NCI-H2081 (cell line): ENCODE measurements around the gene WIPF3.
A peak's percentile ranks its signal among the peaks of the same experiment; 100 is the strongest.
"Not testable (repeated sequence)": the region's sequence is repeated elsewhere in the genome, so short reads cannot be mapped to it uniquely, and the experiment has no call there.

Source experiments
- DNase-seq, 2 experiments: peaks; one replicate each; lab custom pipeline; 2025; lab: John Stamatoyannopoulos, UW

Gene WIPF3

DNA sequence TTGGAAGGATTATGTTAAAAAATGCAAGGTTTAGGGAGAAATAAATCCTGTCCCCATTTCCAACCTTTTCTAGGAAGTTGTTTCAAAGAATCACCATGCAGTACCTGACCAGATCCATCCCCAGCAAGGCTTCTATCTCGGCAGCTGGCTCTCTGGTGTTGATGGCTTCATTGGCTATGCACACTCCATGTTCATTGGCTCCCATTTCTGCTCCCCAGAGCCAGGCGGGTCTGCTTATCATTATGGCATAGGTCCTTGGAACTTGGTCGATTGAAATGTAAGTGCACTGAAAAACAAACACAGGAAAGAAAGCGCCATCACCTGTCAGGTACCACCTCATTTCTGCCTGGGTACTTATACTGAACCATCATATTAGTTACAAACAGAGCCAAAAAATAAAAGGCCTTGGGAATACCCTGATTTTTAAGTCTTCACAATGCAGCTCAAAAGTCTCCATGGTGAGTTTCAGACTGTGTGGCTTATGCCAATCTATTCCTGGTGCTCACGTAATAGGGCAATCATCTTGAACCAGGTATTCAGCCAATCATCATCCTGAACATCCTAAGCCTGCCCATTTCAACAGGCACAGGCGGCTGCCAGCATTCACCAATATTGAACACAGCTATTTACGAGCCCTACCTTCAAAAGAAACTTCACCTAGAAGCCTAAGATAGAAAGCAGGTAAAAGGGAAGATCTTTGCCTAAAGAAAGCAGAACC, 148.9 kb downstream of the WIPF3 start:
- no peak for DNase-seq

DNA sequence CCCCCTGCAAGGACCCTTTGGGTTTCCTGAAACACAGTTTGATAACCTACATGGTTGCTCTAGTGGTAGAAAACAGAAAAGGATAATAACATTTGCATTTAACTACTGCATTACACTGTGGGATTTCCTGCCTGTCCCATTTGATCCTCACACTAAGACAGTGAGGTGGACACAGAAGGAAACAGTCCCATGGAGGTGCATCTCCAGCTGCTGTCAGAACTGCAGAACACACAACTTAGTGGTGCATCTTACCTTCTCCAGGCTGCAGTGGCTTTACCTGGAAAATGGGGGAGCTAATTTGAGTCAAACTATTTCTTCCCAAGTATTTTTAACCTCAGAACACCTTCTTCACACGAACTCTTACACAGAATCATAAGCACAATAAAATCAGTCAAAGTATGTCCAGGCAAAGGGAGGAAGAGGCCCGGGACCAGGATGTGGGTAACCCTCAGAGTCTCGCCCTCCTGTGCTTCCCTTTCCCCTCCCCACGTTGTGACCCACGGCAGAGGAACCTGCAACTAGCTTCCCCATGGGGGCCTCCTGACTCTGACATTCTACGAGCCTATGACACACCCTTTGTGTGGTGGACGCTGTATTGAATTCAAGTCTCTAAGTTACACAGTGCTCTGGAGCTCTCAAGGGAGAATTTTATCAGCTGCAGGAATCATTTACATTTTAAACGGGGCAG, 149.6 kb downstream of the WIPF3 start:
- DNase-seq, result no peak

DNA sequence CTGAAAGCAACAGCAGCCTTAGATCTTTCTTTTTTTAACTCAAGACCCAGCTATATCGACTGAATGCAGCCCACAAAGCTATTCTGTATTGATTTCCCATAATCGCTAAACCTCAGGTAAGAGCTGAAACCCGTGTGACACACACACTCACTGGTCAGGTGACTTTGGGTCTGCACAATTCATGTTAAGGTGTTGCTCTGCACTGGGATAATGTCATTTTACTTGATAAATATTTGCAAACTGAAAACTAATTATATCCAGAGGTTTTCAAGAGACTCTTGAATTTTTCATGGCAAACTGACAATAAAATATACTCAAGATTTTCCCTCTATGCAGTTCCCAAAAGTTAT, 150.2 kb downstream of the WIPF3 start:
- DNase-seq, result no peak

DNA sequence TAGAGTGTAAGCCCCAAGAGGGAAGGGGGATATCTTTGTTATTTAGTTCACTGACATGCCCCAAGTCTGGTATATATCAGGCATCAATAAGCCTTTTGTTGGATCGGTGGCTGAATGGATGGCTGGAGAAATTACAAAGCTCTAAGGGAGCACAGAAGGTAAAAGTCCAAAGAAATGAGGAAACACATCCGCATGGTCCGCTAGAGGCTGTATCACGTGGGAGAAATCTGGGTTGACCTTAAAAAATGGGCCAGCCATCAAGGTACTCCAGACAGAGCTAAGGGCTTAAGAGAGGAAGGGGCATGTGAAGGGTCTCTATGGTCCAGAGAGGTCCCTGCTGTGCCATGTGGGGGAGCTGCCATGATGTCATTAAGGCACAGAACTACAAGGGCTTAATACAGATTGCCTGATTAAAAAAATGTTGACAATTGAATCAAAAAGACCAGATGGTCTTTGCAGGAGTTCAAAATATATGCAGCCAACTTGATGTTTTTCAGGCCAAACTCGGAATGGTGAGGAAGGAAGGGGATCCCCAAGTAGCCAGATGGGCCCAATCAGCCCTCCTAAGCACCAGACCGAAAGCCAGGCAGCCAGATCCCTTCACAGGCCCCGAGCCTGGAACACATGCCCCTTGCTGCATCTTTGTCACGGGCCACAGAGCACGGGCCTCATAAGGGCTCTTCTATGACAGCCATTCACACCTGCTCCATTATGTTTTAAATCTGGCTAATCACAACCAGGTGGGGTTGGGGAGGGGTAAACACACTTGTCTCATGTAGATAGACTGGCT, 151.4 kb downstream of the WIPF3 start:
- DNase-seq, result peak; percentile 23 to 31

DNA sequence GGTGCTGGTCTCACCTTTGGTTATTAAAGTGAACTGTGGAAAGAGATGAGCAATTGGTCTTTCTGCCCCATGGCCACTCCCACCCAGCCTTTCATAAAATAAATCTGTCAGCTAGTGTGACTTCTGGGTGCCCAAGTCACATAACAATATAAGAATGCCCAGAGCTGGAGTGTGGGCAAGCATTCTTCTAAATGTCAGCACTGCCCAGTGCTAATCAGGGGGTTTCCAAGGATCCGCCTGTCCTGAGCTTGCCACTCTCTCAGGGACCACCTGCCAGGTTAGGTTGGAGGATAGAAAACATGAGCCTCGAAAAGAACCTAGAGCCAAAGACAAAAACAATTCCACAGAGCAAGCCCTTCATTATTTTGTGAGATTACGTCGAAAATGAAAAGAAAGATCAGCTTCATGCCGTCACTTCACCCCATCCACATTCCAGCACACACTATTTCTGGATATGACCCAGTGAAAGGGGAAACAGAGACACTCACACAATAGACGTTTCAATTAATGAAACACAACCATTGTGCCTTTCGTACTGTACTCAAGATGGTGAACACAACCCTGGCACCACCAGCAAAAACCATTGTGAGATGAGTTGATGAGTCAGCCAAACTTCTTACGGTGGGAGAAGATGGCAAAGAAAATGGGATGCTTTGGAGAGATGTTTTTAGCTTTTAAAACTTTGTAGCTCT, 152.5 kb downstream of the WIPF3 start:
- DNase-seq, result no peak

DNA sequence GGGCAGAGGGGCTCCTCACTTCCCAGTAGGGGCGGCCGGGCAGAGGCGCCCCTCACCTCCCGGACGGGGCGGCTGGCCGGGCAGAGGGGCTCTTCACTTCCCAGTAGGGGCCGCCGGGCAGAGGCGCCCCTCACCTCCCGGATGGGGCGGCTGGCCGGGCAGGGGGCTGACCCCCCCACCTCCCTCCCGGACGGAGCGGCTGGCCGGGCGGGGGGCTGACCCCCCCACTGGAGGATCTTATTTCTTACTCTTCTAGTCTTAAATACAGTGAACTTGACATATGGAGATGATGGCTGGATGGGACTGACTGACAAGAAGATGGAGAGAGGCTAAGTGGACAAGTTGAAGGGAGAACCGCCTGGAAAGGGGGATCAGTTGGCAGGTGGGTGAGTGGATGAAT, 155.3 kb downstream of the WIPF3 start:
- not testable (repeated sequence) for DNase-seq

DNA sequence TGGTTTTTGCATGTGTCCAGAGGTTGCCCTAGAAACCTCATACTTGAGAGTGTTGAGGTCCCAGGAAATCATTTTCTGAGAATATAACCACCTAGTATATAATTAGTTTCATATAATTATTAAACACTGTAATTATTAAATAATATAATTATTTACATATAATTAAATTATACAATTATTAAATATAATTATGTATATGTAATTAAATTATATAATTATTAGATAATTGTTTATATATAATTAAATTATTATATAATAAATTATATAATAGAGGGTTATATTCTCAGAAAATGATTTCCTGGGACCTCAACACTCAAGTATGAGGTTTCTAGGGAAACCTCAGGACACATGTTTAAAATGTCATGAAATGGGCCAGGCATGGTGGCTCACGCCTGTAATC, 155.7 kb downstream of the WIPF3 start:
- no peak for DNase-seq

DNA sequence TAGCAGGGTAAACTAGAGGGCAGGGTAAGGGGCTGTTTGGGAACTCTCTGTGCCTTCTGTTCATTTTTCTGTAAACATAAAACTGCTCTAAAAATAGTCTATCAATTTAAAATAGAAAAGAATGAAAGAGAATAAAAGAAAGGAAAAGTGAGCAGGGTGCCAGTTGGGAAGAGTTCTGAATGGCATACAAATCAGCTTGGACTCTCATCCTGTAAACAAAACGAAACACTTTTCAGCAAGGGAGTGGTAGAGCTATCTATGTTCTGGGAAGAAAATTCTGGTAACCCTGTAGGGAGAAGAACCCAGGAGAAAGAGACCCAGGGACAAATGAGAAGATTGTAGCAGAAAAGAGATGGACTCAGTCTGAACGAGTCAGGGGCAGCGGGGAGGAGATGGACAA, 158.7 kb downstream of the WIPF3 start:
- no peak for DNase-seq
